Suppressor macrophage treated with lipopolysaccharide for 4 hours (primary cell): ENCODE data around the gene RCVRN.

Experiments used
- DNase-seq: peaks from one replicate; pipeline ENCODE4 v3.0.0-alpha.2; 2020

RCVRN gene

DNA sequence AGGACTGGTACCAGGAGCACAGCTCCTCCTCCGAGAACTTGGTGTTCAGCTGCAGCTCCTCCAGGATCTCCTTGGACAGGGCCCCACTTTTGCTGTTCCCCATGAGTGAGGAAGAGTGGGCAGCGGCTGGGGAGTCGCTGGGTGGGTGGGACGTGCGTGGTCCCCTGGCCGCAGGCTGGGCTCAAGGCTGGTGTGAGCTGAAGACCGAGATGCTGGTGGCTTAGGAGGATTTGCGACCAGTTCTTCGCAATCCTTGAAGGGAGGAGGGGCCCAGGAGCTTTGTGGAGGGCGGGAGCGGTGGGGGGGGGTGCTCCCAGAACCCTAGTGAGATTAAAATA is at the start of gene RCVRN:
Gene RCVRN, minus strand, starts transcription at position 194 of the 338 bp plus-strand sequence. Its CDS starts 91 bp downstream, at position 103.
- DNase-seq, result no peak

DNA sequence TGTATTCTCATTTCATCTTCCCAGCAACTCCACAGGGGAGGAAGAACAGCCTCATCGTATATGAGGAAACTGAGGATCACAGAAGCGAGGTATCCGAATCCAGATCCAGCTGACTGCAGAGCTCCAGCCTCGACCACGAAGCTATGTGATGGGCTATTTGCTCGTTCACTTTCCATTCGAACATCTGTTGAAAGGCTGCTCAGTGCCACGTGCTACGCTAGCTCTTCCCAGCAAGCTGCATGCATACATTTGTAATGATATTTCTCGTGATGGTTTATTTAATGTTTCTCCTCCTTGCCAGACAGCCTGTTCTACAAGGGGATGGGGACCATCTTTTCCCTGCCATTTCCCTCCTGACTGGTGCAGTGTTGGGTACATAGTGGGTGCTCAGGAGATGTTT is 48.4 kb upstream of the RCVRN start:
- no peak for DNase-seq

DNA sequence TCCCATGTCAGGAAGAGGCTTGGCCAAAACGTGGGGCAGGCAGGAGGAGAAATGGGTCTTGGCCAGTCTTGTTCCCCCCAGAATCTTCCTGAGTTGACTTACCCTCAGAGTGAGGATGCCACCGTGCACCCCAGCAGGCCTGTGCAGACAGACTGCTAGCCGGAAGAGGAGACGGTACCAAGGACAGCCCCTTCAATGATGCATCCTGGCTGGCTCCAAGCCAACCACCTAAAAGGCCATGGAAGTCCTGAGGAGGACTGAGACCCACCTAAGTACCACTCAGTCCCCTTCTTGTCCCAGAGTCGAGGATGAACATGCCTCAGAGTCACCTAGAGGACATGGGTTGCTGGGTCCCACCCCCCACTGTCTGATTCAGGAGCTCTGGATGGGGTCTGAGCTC is 46.7 kb upstream of the RCVRN start:
- no peak for DNase-seq

- DNase-seq, result no peak
Measured at GRCh38 chr17:9948928-9949327, 43.9 kb upstream of the RCVRN start.

- DNase-seq, result no peak
Measured at GRCh38 chr17:9944704-9945103, 39.6 kb upstream of the RCVRN start.

DNA sequence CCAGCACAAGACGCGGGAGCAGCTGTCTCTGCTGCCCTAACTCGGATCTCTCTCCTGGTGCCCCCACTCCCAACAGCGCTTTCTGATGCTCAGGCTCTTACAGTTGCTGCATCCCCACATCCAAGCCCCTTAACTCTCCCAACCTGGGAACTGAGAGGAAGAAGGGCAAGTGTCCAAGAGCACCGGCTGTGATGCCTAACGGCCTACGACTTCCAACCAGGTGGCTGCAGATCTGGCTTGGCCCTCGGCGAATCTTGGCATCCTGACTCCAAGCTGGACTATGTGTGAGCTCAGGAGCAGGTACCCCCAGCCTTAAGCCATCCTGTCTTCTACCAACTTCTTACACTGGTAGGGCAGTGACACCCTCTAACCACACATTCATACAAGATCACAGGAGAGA is 38.3 kb upstream of the RCVRN start:
- DNase-seq, result no peak

GRCh38 chr17:9942885-9943284 is 37.8 kb upstream of the RCVRN start:
- no peak for DNase-seq

DNA sequence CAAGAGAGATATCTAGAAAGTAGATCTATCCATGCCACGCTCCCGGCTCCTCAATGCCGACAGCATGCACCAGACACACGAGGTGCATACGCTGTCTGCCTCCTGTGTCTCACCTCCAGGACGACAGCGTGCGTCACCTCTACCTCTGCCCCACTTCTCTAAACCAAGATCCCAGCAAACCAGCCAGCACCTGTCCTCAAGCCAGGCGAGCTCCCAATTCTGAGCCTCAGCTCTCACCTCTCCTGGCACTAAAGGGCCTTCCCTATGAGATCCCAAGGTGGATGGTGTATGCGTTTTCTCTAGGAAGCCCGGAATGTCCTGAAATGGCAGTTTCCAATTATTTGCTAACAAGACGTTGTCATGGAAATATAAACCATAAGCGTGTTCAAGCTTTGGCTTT is 36.2 kb upstream of the RCVRN start:
- DNase-seq, result no peak

- no peak for DNase-seq
Measured at GRCh38 chr17:9940841-9941240, 35.8 kb upstream of the RCVRN start.

GRCh38 chr17:9938764-9939163 is 33.7 kb upstream of the RCVRN start:
- DNase-seq, result no peak

DNA sequence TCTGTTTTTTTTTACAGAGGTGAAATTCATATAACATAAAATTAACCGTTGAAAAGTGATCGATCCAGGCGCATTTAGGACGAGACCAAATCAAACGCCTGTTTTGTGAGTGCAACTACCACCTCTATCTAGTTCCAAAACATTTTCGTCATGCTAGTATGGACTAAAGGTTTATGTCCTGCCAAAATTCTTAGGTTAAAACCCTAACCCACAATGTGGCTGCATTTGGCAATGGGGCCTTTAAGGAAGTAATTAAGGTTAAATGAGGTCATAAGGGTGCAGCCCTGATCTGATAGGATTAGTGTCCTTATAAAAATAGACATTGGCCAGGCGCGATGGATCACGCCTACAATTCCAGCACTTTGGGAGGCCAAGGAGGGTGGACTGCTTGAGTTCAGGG is 32.8 kb upstream of the RCVRN start:
- DNase-seq, result no peak

DNA sequence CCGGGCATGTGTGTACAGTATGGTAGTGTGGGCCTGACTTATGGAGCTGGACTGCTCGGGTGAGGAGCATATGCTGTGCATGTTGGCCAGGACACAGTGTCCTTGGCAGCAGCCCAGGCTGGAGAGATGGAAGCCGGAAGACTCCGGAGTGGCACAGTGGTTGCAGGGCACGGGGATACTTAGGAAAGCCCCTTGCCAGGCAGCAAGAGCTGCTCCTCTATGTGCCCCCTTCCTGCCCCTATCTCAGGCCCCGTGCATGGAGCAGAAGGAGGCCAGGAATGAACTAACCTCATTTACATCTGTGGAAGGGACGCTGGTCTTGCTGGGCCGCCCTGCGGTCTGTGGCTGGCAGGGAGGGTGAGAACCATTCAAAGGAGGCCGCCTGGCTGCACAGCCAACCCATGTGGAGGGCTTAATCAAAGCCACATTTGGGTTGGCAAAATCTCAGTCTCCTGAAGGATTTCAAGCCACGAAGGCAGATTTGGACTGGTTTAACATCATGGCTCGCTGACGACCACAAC is 32.2 kb upstream of the RCVRN start:
- no peak for DNase-seq

DNA sequence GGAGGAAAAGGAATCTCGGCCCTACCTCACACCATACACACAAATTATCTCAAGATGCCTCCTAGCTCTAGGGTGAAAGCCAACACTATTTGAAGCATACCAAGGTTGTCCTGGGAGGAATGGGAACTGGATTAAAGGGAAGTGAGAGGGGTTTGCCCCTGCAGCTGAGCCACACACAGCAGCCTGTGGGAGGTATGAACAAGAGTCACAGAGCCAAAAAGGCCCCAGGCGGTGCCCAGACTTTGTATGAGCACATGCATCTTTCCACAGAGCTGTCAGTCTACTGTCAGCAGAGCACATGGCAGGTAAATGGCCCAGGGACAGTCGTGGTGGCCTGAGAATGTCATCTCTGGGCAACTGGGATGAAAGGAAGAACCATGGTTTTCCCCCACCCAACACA is 31.0 kb upstream of the RCVRN start:
- DNase-seq, result peak; percentile 74

- no peak for DNase-seq
Measured at GRCh38 chr17:9935408-9935807, 30.3 kb upstream of the RCVRN start.

- DNase-seq, result no peak
Measured at GRCh38 chr17:9934331-9934730, 29.3 kb upstream of the RCVRN start.

DNA sequence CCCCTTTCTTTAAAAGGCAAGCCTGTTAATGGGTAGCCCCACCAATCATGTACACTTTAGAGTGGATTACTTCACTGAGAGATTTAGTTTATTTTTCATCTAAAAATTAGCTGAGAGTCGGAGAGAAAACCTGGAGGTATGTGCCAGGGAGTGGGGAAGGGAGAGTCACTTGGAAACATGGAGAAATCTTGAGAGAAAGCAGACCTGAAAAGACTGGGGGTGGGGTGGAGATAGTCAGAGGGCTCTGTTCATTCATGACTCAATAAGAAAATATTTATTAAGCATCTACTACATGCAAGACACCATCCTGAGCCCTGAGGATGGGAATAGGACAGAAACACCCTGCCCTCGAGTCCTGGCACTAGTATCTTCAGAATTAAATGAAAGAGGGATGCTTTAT is 27.4 kb upstream of the RCVRN start:
- DNase-seq, result no peak

- no peak for DNase-seq
Measured at GRCh38 chr17:9931144-9931741, 26.2 kb upstream of the RCVRN start.

GRCh38 chr17:9929871-9930270 is 24.8 kb upstream of the RCVRN start:
- no peak for DNase-seq

- no peak for DNase-seq
Measured at GRCh38 chr17:9928601-9929333, 23.7 kb upstream of the RCVRN start.

- no peak for DNase-seq
Measured at GRCh38 chr17:9926150-9926804, 21.2 kb upstream of the RCVRN start.

DNA sequence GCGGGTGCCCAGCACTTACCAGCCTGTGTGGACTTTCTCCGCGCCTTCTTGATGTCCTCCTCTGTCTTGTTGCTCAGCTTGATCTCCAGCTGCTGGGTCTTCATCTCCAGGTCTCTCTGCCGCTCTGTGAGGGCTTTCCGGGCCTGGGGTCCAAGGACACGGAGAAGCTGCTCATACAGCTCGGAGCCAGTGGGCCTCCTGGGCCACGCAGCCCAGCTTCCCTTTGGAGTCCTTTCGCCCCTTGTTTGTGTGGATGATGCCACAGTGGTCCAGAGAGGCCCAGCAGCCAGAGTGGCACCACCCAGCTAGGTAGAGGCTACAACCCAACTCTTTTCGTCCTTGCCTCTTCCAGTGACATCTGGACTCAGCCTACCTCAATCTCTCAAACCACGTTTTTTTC is 20.4 kb upstream of the RCVRN start:
- no peak for DNase-seq

- DNase-seq, result peak; percentile 78
Measured at GRCh38 chr17:9924735-9925191, 19.7 kb upstream of the RCVRN start.

DNA sequence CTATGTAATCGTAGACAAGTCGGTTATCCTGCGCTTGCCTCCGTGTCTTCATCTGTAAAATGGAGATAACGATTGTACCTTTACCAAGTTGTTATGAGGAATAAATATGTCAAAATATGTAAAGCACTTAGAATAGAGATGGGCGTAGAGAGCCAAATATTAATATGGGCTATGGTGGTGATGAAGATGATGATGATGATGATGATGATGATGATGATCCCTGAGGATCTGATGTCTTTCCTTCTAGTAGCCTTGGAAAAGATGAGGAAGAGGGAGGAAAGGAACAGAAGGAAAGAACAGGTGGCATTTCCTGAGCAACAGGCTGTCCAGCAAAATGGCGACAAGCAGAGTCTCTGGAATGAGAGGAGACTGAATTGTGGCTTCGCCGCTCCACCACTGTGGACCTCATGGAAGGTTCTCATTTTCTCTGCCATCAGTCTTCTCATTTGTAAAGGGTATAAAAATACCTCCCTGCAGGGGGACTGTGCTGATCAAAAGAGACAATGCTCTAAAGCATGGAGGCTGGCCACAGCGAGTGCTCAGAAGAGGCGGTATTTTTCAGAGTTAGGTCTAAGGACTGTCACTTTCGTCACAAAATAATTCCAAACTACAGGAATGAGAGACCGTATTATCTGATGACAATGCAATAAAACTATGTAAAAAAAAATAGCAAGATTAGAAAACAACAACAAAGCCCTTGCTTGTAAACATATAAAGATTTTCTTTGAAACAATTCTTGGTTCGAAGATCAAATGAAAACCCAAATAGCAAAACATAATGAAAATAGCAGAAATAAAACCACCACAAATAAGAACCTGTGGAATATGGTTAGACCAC is 17.2 kb upstream of the RCVRN start:
- no peak for DNase-seq
